Psoas muscle (tissue), 8 donors: Measurements from ENCODE around the gene SCP2D1. TPM values are rescaled to one million over a fixed set of nuclear protein-coding genes. Genes with fewer than 3 reads are reported as not detected.
A peak's percentile ranks its signal among the peaks of the same experiment; 100 is the strongest.

Source experiments
- ATAC-seq, 4 donors: fragments of 200-7000 bp; cut with Tn5 transposase; one replicate each; pipeline ENCODE4 v1.9.1; 2020; ENCODE audit warnings: moderate library complexity in 3 of 4, mild to moderate bottlenecking in 2 of 4
- DNase-seq, 2 donors: peaks; one replicate each; pipeline ENCODE4 v3.0.0-alpha.2; 2020
- H3K27ac ChIP-seq: fragments of 200-600 bp; one replicate; pipeline ENCODE4 v1.8.0; 2022
- H3K27me3 ChIP-seq, 3 donors: fragments of 200-600 bp in 1 of 3; one replicate each; pipeline versions ENCODE4 v1.6.1 to v1.8.0; 2013 to 2022; ENCODE audit warnings: low read length in 2 of 3, mild to moderate bottlenecking in 2 of 3, moderate library complexity in 1 of 3; ENCODE audit not compliant: insufficient read depth in 3 of 3
- H3K36me3 ChIP-seq, 2 donors: fragments of 200-600 bp in 1 of 2; one replicate each; pipeline versions ENCODE4 v1.6.1 to v1.8.0; 2013 to 2022; ENCODE audit warnings: low read depth in 1 of 2, mild to moderate bottlenecking in 1 of 2, moderate library complexity in 1 of 2; ENCODE audit not compliant: insufficient read depth in 1 of 2
- H3K4me1 ChIP-seq: fragments of 200-600 bp; one replicate; pipeline ENCODE4 v1.8.0; 2022
- H3K4me3 ChIP-seq: fragments of 200-600 bp; one replicate; pipeline ENCODE4 v1.8.0; 2022; ENCODE audit warnings: mild to moderate bottlenecking
- H3K9me3 ChIP-seq: fragments of 200-600 bp; one replicate; pipeline ENCODE4 v1.8.0; 2022
- CTCF ChIP-seq: fragments of 200-600 bp; IDR thresholded peaks from one replicate; pipeline ENCODE4 v1.8.0; 2022; ENCODE audit warnings: antibody characterized with exemption
- WGBS, 3 donors: extraction: QIAGEN DNeasy Blood & Tissue Kit; methylation state at CpG; one replicate each; pipeline versions ENCODE4 v1.1.6 to v1.1.7; 2013; 5-methylcytosine and 5-hydroxymethylcytosine counted together
- intact Hi-C, 2 donors: fragments of 100-400 bp; cut with DNase I; formaldehyde crosslinking; loops; one replicate each; pipeline versions ENCODE4 v1.11.0 to v1.14.2; 2022
- polyA plus RNA-seq, 3 donors: library from polyadenylated mRNA; stranded (reverse); fragments of 200-250 nt; gene quantifications; one replicate each; pipeline ENCODE4 v1.2.3, GENCODE V29; 2013
- total RNA-seq, 4 donors: library from RNA; stranded (reverse); fragmentation: NEBNext Ultra II Directional in 2 of 4; extraction: Animal tissue kit (Norgen Biotek cat#: 25700) in 2 of 4; gene quantifications; one replicate each; pipeline versions ENCODE4 v1.2.1 to v1.2.4, GENCODE V29; 2021 to 2023
- donor health status: healthy with polysubstance abuse.
- donor health status: DM: no; HTN: no; CAD: no; lungs with moderate emphysema.
- donor health status: Bipolar disorder and iron deficiency.
- donor health status: healthy.
- donor health status: DM: yes; HTN: yes; CAD: no.
- donor health status: DM: no; HTN: no; CAD: no.
- donor health status: DM: no; HTN: no; CAD: no.
- donor health status: DM: yes; HTN: yes; CAD: no.

SCP2D1 gene
- total and polyA plus RNA-seq, 7 donors, result not detected

GRCh38 chr20:18788021-18788420, 25.6 kb upstream of the SCP2D1 start:
- intact Hi-C loops, result no loop called here
- ATAC-seq, result no peak
- H3K27me3 ChIP-seq, result peaks cover 0 to 2% (median 0%) of the 10 kb centered on the region in 3 donors
- no peak overlapping the region for H3K4me3 ChIP-seq
- no peaks in the 10 kb centered on the region for H3K36me3 ChIP-seq
- TF ChIP-seq CTCF, result no peak
- DNase-seq, result no peak
- no peaks in the 10 kb centered on the region for H3K4me1 ChIP-seq
- no peaks in the 10 kb centered on the region for H3K9me3 ChIP-seq
- H3K27ac ChIP-seq, result no peak overlapping the region

- Histone ChIP-seq H3K4me3 (no peak overlapping the region), H3K27ac (no peak overlapping the region), H3K27me3 (peaks cover 0 to 2% (median 0%) of the 10 kb centered on the region in 3 donors), H3K4me1 (peaks cover 9% of the 10 kb centered on the region), H3K36me3 (no peaks in the 10 kb centered on the region), H3K9me3 (no peaks in the 10 kb centered on the region)
- DNase-seq, result no peak
- intact Hi-C loops, result loop anchor here (5.0 kb wide), 3 partner anchors 148 to 203 kb away; partner anchors contain the start of gene DTD1 (in 1 of the 2)
- TF ChIP-seq CTCF, result no peak
- ATAC-seq, result no peak
- 44 to 57% (median 55%) methylated on average over 3 of the region's 3 CpGs for WGBS, 3 donors
These were observed 22.8 kb upstream of the SCP2D1 start for GRCh38 chr20:18790787-18791186.

GRCh38 chr20:18793625-18794427, 19.8 kb upstream of the SCP2D1 start:
- peak overlapping the region; percentile 80 for H3K4me3 ChIP-seq
- peak overlapping the region; percentile 94 for H3K27ac ChIP-seq
- H3K36me3 ChIP-seq, result no peaks in the 10 kb centered on the region
- TF ChIP-seq CTCF, result no peak
- ATAC-seq, result peak; percentile 99 to 100 (median 100)
- 4 to 6% (median 6%) methylated on average over 29 of the region's 29 CpGs for WGBS, 3 donors
- peaks cover 0 to 2% (median 0%) of the 10 kb centered on the region in 3 donors for H3K27me3 ChIP-seq
- peaks cover 9% of the 10 kb centered on the region for H3K4me1 ChIP-seq
- peaks cover 7% of the 10 kb centered on the region for H3K9me3 ChIP-seq
- peak; percentile 87 to 94 for DNase-seq
- intact Hi-C loops, result loop anchor here (5.0 kb wide), 3 partner anchors 152 to 207 kb away; partner anchors contain the start of gene DTD1 (in 1 of the 2)

GRCh38 chr20:18794428-18794787, 19.2 kb upstream of the SCP2D1 start:
- peaks cover 7% of the 10 kb centered on the region for H3K9me3 ChIP-seq
- ATAC-seq (peak in 3 of 4 donors; percentile 9 to 32 (median 15)), DNase-seq (no peak)
- H3K4me1 ChIP-seq, result peaks cover 9% of the 10 kb centered on the region
- peaks cover 0 to 2% (median 0%) of the 10 kb centered on the region in 3 donors for H3K27me3 ChIP-seq
- H3K36me3 ChIP-seq, result no peaks in the 10 kb centered on the region
- TF ChIP-seq CTCF, result no peak
- peak overlapping the region; percentile 94 for H3K27ac ChIP-seq
- peak overlapping the region; percentile 80 for H3K4me3 ChIP-seq
- WGBS, 3 donors, result 12 to 23% (median 20%) methylated on average over 3 of the region's 3 CpGs
- intact Hi-C loops, result loop anchor here (5.0 kb wide), 3 partner anchors 152 to 207 kb away; partner anchors contain the start of gene DTD1 (in 1 of the 2)
